BE2C (cell line): Measurements from ENCODE around the gene CCDC93.

ENCODE experiments used
- DNase-seq: peaks from one replicate; pipeline ENCODE4 v3.0.0-alpha.2; 2020
- H3K27me3 ChIP-seq: fragments of 250-450 bp; sonication (Bioruptor Pico); 2 replicates; pipeline ENCODE4 v1.5.1; 2020; ENCODE audit warnings: mild to moderate bottlenecking
- H3K36me3 ChIP-seq: fragments of 250-450 bp; sonication (Bioruptor Pico); 2 replicates; pipeline ENCODE4 v1.5.1; 2020; ENCODE audit warnings: mild to moderate bottlenecking
- H3K4me1 ChIP-seq: fragments of 250-450 bp; sonication (Bioruptor Pico); 2 replicates; pipeline ENCODE4 v1.5.1; 2020
- H3K4me3 ChIP-seq: 2 replicates; pipeline ENCODE4 v1.5.1; 2011; ENCODE audit warnings: low read depth, low read length
- H3K9me3 ChIP-seq: fragments of 250-450 bp; sonication (Bioruptor Pico); 2 replicates; pipeline ENCODE4 v1.5.1; 2020
- TF ChIP-seq, protein P1 (sequence below): IDR thresholded peaks from 2 replicates; pipeline ENCODE4 v1.5.1; 2012; ENCODE audit warnings: mild to moderate bottlenecking, low read depth, low read length

Gene CCDC93

GRCh38 chr2:117942551-117942950 lies 71.3 kb downstream of the CCDC93 start:
- Histone ChIP-seq H3K4me1 (no peaks in the 10 kb centered on the region), H3K27me3 (no peaks in the 10 kb centered on the region), H3K4me3 (no peak overlapping the region), H3K9me3 (no peaks in the 10 kb centered on the region), H3K36me3 (no peaks in the 10 kb centered on the region)
- TF ChIP-seq, protein P1, sequence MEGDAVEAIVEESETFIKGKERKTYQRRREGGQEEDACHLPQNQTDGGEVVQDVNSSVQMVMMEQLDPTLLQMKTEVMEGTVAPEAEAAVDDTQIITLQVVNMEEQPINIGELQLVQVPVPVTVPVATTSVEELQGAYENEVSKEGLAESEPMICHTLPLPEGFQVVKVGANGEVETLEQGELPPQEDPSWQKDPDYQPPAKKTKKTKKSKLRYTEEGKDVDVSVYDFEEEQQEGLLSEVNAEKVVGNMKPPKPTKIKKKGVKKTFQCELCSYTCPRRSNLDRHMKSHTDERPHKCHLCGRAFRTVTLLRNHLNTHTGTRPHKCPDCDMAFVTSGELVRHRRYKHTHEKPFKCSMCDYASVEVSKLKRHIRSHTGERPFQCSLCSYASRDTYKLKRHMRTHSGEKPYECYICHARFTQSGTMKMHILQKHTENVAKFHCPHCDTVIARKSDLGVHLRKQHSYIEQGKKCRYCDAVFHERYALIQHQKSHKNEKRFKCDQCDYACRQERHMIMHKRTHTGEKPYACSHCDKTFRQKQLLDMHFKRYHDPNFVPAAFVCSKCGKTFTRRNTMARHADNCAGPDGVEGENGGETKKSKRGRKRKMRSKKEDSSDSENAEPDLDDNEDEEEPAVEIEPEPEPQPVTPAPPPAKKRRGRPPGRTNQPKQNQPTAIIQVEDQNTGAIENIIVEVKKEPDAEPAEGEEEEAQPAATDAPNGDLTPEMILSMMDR = no peak
- no peak for DNase-seq

DNA sequence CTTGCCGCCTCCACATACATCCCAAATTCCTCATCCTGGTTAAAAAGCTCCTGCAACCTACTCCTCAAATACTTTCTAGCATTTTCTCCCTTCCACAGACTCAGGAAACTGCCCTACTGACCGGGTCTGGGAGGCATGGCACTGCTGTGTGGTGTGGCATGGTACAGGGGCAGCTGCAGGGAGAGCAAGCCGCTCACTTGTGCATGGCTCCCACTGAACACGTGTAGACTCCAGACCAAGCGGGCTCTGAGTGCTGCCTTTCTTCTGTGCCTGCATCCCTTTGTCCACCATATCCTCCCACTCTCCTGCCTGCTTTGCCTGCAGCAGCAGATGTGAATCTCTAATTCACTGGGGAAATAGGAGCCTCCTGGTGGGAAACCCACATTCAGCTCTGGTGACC lies 72.2 kb downstream of the CCDC93 start:
- H3K27me3 ChIP-seq = no peaks in the 10 kb centered on the region
- no peaks in the 10 kb centered on the region for H3K4me1 ChIP-seq
- no peak for DNase-seq
- H3K4me3 ChIP-seq = no peak overlapping the region
- TF ChIP-seq, protein P1 = no peak
- H3K36me3 ChIP-seq = no peaks in the 10 kb centered on the region
- no peaks in the 10 kb centered on the region for H3K9me3 ChIP-seq

DNA sequence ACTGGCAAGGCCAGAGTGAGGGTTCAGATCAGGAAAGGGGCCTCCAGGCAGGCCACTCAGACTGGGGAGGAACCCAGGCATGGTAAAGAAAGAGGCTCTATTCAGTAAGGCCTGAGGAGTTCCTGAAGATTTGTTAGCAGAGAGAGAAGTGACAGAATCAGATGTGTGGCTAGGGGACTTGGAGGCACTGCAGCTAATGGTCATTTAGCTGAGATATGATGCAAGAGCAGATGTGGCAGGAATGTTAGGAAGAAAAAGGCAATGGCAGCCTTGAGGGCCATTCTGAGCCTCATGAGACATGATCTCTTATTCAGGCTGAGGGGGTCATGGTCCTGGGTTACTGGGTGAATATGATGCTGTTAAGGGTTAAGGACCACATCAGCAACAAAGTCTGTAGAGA lies 73.4 kb downstream of the CCDC93 start:
- Histone ChIP-seq H3K4me3 (no peak overlapping the region), H3K36me3 (no peaks in the 10 kb centered on the region), H3K9me3 (no peaks in the 10 kb centered on the region), H3K4me1 (no peaks in the 10 kb centered on the region), H3K27me3 (no peaks in the 10 kb centered on the region)
- DNase-seq = no peak
- TF ChIP-seq, protein P1 = no peak

GRCh38 chr2:117938611-117939010 lies 75.3 kb downstream of the CCDC93 start:
- Histone ChIP-seq H3K9me3 (no peaks in the 10 kb centered on the region), H3K4me1 (no peaks in the 10 kb centered on the region), H3K27me3 (no peaks in the 10 kb centered on the region), H3K36me3 (no peaks in the 10 kb centered on the region), H3K4me3 (no peak overlapping the region)
- TF ChIP-seq, protein P1 = no peak
- DNase-seq = no peak

DNA sequence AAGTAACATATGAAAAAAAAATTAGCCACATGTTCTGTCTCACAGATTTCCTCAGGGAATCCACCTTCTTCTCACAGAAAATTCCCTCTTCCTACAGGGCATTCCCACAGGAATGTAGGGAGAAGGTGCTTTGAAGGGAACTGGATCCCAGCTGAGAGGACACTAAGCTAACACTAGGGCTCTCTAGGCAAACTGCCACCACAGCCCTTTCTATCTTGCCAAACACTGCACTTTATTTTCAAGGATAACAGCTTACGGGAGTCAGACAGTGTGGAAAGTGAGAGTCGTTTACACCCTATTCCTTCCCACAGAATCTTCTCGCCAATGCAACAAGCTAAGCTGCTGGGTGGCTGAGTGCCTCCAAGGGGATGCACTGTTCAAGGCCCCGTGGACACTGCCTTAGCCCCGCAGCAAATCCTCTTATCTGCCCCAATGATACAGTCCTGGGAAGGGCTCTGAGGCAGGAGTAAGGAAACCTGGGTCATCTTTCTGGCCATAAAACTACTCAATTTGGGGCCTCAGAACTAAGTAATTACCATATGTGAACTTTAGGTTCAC lies 76.9 kb downstream of the CCDC93 start:
- no peaks in the 10 kb centered on the region for H3K27me3 ChIP-seq
- no peaks in the 10 kb centered on the region for H3K36me3 ChIP-seq
- DNase-seq = no peak
- H3K4me1 ChIP-seq = no peaks in the 10 kb centered on the region
- no peaks in the 10 kb centered on the region for H3K9me3 ChIP-seq
- H3K4me3 ChIP-seq = no peak overlapping the region
- TF ChIP-seq, protein P1 = no peak

DNA sequence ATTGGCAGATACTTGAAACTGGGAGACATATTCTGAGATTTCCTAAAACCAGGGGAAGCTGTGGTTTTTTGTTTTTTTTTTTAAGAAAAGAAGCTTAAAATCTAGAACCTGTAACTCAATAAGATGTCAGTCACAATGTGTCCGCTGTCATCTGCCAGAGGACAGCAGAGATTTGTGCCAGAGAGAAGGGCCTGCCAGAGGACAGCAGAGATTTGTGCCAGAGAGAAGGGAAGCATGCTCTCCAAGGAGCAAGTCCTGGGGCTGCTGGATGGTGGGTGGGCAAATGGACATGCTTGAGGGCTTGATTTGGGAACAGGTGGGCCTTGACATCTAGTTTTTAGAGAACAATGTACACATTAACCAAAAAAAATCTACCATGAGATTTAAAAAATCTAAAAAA lies 77.9 kb downstream of the CCDC93 start:
- no peaks in the 10 kb centered on the region for H3K9me3 ChIP-seq
- H3K4me1 ChIP-seq = no peaks in the 10 kb centered on the region
- no peaks in the 10 kb centered on the region for H3K36me3 ChIP-seq
- no peak overlapping the region for H3K4me3 ChIP-seq
- no peaks in the 10 kb centered on the region for H3K27me3 ChIP-seq
- DNase-seq = no peak
- TF ChIP-seq, protein P1 = no peak
